ENCODE measurements around the gene ICAM3. TPM values are rescaled to one million over a fixed set of nuclear protein-coding genes. Genes with fewer than 3 reads are reported as not detected.
A peak's percentile ranks its signal among the peaks of the same experiment; 100 is the strongest.

Gene ICAM3
- total and polyA plus RNA-seq, 4 donors = 8.1 to 56.1 (median 18.8) TPM

GRCh38 chr19:10291554-10292205 is 47.7 kb downstream of the ICAM3 start:
- ATAC-seq (ENCODE audit: insufficient read depth, low FRiP score) = no peak
- Histone ChIP-seq H3K4me1 (ENCODE audit: control insufficient read depth in 5 of 5, insufficient read depth in 5 of 5, low read length in 5 of 5) (peaks cover 0 to 67% (median 31%) of the 10 kb centered on the region in 5 donors), H3K9me3 (ENCODE audit: control insufficient read depth in 4 of 4, insufficient read depth in 3 of 4, low read length in 3 of 4) (peaks cover 0 to 7% (median 0%) of the 10 kb centered on the region in 4 donors), H3K9ac (ENCODE audit: insufficient read depth in 1 of 2, low read length in 2 of 2) (no peak overlapping the region), H3K4me3 (peak overlapping the region; percentile 20), H3K27me3 (ENCODE audit: control insufficient read depth in 3 of 3, insufficient read depth in 3 of 3, low read length in 2 of 3) (peaks cover 0 to 62% (median 24%) of the 10 kb centered on the region in 3 donors), H3K36me3 (ENCODE audit: control insufficient read depth in 4 of 4, insufficient read depth in 4 of 4, low read length in 4 of 4) (peaks cover 0 to 5% (median 0%) of the 10 kb centered on the region in 4 donors), H3K27ac (ENCODE audit: low read depth in 1 of 2, low read length in 1 of 2) (peak overlapping the region in 1 of 2 donors; percentile 50)
- TF ChIP-seq, protein P1, sequence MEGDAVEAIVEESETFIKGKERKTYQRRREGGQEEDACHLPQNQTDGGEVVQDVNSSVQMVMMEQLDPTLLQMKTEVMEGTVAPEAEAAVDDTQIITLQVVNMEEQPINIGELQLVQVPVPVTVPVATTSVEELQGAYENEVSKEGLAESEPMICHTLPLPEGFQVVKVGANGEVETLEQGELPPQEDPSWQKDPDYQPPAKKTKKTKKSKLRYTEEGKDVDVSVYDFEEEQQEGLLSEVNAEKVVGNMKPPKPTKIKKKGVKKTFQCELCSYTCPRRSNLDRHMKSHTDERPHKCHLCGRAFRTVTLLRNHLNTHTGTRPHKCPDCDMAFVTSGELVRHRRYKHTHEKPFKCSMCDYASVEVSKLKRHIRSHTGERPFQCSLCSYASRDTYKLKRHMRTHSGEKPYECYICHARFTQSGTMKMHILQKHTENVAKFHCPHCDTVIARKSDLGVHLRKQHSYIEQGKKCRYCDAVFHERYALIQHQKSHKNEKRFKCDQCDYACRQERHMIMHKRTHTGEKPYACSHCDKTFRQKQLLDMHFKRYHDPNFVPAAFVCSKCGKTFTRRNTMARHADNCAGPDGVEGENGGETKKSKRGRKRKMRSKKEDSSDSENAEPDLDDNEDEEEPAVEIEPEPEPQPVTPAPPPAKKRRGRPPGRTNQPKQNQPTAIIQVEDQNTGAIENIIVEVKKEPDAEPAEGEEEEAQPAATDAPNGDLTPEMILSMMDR (IDR thresholded peaks at IDR 0.05; ENCODE audit: control extremely low read depth, extremely low read depth) = no peak
- 2% methylated on average over 48 to 49 of the region's 49 CpGs for WGBS, 2 donors
- no peak for DNase-seq

DNA sequence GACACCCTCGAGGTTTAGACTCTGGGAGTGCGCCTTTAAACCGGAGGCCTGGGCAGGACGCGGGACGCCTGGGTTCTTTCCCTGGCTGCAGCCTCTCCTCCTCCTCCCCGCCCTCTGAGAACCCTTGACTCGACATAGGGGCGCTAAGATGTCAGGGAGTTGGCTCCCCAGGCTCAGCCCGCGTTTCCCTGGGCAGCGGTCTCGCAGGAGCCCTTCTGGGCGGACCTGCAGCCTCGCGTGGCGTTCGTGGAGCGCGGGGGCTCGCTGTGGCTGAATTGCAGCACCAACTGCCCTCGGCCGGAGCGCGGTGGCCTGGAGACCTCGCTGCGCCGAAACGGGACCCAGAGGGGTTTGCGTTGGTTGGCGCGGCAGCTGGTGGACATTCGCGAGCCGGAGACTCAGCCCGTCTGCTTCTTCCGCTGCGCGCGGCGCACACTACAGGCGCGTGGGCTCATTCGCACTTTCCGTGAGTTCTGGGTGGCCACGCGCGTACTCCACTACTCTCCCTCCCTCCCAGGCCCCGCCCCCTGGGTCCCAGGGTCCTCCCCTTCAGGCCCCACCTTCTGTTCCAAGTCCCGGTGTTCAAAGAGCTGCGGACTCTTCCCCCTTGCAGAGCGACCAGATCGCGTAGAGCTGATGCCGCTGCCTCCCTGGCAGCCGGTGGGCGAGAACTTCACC is 48.4 kb downstream of the ICAM3 start:
- Histone ChIP-seq H3K4me3 (no peak overlapping the region), H3K36me3 (ENCODE audit: control insufficient read depth in 4 of 4, insufficient read depth in 4 of 4, low read length in 4 of 4) (peaks cover 0 to 5% (median under 1%) of the 10 kb centered on the region in 4 donors), H3K27ac (ENCODE audit: low read depth in 1 of 2, low read length in 1 of 2) (peak overlapping the region in 1 of 2 donors; percentile 50), H3K4me1 (ENCODE audit: control insufficient read depth in 5 of 5, insufficient read depth in 5 of 5, low read length in 5 of 5) (peaks cover 0 to 72% (median 38%) of the 10 kb centered on the region in 5 donors), H3K9ac (ENCODE audit: insufficient read depth in 1 of 2, low read length in 2 of 2) (no peak overlapping the region), H3K27me3 (ENCODE audit: control insufficient read depth in 3 of 3, insufficient read depth in 3 of 3, low read length in 2 of 3) (peaks cover 0 to 58% (median 23%) of the 10 kb centered on the region in 3 donors), H3K9me3 (ENCODE audit: control insufficient read depth in 4 of 4, insufficient read depth in 3 of 4, low read length in 3 of 4) (peaks cover 0 to 7% (median 0%) of the 10 kb centered on the region in 4 donors)
- 0% methylated on average over 52 to 57 of the region's 57 CpGs for WGBS, 2 donors
- peak; percentile 55 to 67 (median 59) for DNase-seq
- no peak for ATAC-seq (ENCODE audit: insufficient read depth, low FRiP score)
- TF ChIP-seq, protein P1 (IDR thresholded peaks at IDR 0.05; ENCODE audit: control extremely low read depth, extremely low read depth) = no peak

GRCh38 chr19:10290357-10290875 is 49.0 kb downstream of the ICAM3 start:
- TF ChIP-seq, protein P1 (IDR thresholded peaks at IDR 0.05; ENCODE audit: control extremely low read depth, extremely low read depth) = no peak
- Histone ChIP-seq H3K9me3 (ENCODE audit: control insufficient read depth in 4 of 4, insufficient read depth in 3 of 4, low read length in 3 of 4) (peaks cover 0 to 7% (median 0%) of the 10 kb centered on the region in 4 donors), H3K9ac (ENCODE audit: insufficient read depth in 1 of 2, low read length in 2 of 2) (no peak overlapping the region), H3K4me1 (ENCODE audit: control insufficient read depth in 5 of 5, insufficient read depth in 5 of 5, low read length in 5 of 5) (peaks cover 0 to 72% (median 42%) of the 10 kb centered on the region in 5 donors), H3K36me3 (ENCODE audit: control insufficient read depth in 4 of 4, insufficient read depth in 4 of 4, low read length in 4 of 4) (peaks cover 0 to 7% (median 3%) of the 10 kb centered on the region in 4 donors), H3K27me3 (ENCODE audit: control insufficient read depth in 3 of 3, insufficient read depth in 3 of 3, low read length in 2 of 3) (peaks cover 0 to 52% (median 18%) of the 10 kb centered on the region in 3 donors), H3K4me3 (no peak overlapping the region), H3K27ac (ENCODE audit: low read depth in 1 of 2, low read length in 1 of 2) (peak overlapping the region in 1 of 2 donors; percentile 46)
- ATAC-seq (ENCODE audit: insufficient read depth, low FRiP score) (no peak), DNase-seq (peak in 1 of 3 donors; percentile 20)
- 1% methylated on average over 30 of the region's 30 CpGs for WGBS, 2 donors

All from lung (tissue), 12 donors.